Ureter (tissue), 1 donor: ENCODE data around the gene WNK3. TPM values are rescaled to one million over a fixed set of nuclear protein-coding genes. Genes with fewer than 3 reads are reported as not detected.
"Not testable (repeated sequence)": the region's sequence is repeated elsewhere in the genome, so short reads cannot be mapped to it uniquely, and the experiment has no call there.

Experiments used
- DNase-seq: peaks from one replicate; pipeline ENCODE4 v3.0.0-alpha.2; 2020; ENCODE audit warnings: low spot score
- total RNA-seq: library from RNA; stranded (reverse); gene quantifications from one replicate; pipeline ENCODE4 v1.2.4, GENCODE V29; 2023
- donor health status: DM: yes; HTN: yes; CAD: no.

The WNK3 gene
- 10.0 TPM for total RNA-seq

- DNase-seq: peak; percentile 80
Measured at GRCh38 chrX:54357414-54358377, at the start of gene WNK3. WNK3 (minus strand) TSS chrX:54358046.

- DNase-seq: no peak
Measured at GRCh38 chrX:54407266-54407665, 49.4 kb upstream of the WNK3 start.

GRCh38 chrX:54397113-54397512 is 39.3 kb upstream of the WNK3 start:
- DNase-seq: no peak

- no peak for DNase-seq
Measured at GRCh38 chrX:54386314-54386713, 28.5 kb upstream of the WNK3 start.

GRCh38 chrX:54384661-54385060 is 26.8 kb upstream of the WNK3 start:
- DNase-seq: not testable (repeated sequence)

GRCh38 chrX:54359408-54359807 is 1.6 kb upstream of the WNK3 start:
- DNase-seq: no peak

- peak; percentile 56 for DNase-seq
Measured at GRCh38 chrX:54358424-54359211, 772 bp upstream of the WNK3 start.

GRCh38 chrX:54352677-54353076 is 5.2 kb downstream of the WNK3 start:
- no peak for DNase-seq

- not testable (repeated sequence) for DNase-seq
Measured at GRCh38 chrX:54337383-54337782, 20.5 kb downstream of the WNK3 start.

- DNase-seq: no peak
Measured at GRCh38 chrX:54325077-54325476, 32.8 kb downstream of the WNK3 start.

GRCh38 chrX:54320067-54320466 is 37.8 kb downstream of the WNK3 start:
- DNase-seq: no peak

GRCh38 chrX:54306379-54306778 is 51.5 kb downstream of the WNK3 start:
- DNase-seq: no peak

- no peak for DNase-seq
Measured at GRCh38 chrX:54301516-54301915, 56.3 kb downstream of the WNK3 start.

GRCh38 chrX:54294306-54294705 is 63.5 kb downstream of the WNK3 start:
- DNase-seq: no peak

- DNase-seq: no peak
Measured at GRCh38 chrX:54292755-54293154, 65.1 kb downstream of the WNK3 start.

GRCh38 chrX:54291758-54292157 is 66.1 kb downstream of the WNK3 start:
- no peak for DNase-seq

GRCh38 chrX:54288968-54289367 is 68.9 kb downstream of the WNK3 start:
- no peak for DNase-seq

GRCh38 chrX:54288277-54288676 is 69.6 kb downstream of the WNK3 start:
- DNase-seq: no peak

- DNase-seq: no peak
Measured at GRCh38 chrX:54281676-54282075, 76.2 kb downstream of the WNK3 start.

- DNase-seq: no peak
Measured at GRCh38 chrX:54280466-54280865, 77.4 kb downstream of the WNK3 start.

- DNase-seq: no peak
Measured at GRCh38 chrX:54271664-54272063, 86.2 kb downstream of the WNK3 start.

GRCh38 chrX:54248309-54248708 is 109.5 kb downstream of the WNK3 start:
- no peak for DNase-seq

- no peak for DNase-seq
Measured at GRCh38 chrX:54246866-54247265, 111.0 kb downstream of the WNK3 start.
